SK-N-SH (cell line): ENCODE data around the gene KCNB1.

Source experiments
- NRF1 ChIP-seq: IDR thresholded peaks from 2 replicates; pipeline ENCODE4 v1.6.1; 2012; ENCODE audit warnings: low read depth, mild to moderate bottlenecking, low read length
- RAD21 ChIP-seq: IDR thresholded peaks from 2 replicates; pipeline ENCODE4 v1.6.1; 2012; ENCODE audit warnings: mild to moderate bottlenecking, low read length
- TF ChIP-seq, protein P1 (sequence below): IDR thresholded peaks from 2 replicates; pipeline ENCODE4 v1.6.1; 2012; ENCODE audit warnings: mild to moderate bottlenecking, low read depth, low read length, moderate library complexity
- TF ChIP-seq, protein P2 (sequence below): fragments of 150-350 bp; IDR thresholded peaks from 2 replicates; pipeline ENCODE4 v1.6.1; 2016; ENCODE audit warnings: mild to moderate bottlenecking, low read depth, low read length

DNA sequence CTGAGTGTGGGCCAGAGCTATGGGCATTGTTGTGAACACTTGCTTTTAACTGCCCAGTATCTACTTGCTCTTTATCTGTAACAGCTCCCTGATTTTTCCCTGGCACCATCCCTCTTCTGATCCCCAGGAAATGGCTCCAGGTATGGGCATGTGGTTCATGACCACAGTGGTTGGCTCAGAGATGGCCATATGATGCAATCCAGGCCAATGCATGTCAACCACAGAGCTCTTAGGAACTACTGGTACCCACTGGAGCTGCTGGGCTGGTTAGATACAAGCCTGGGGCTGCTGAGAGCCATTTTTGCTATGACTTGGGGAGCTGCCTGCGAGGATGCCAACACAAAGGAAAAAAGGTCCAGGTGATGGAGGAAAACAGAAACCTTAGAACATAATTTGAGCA, 55.6 kb downstream of the KCNB1 start:
- TF ChIP-seq NRF1 (no peak), RAD21 (no peak)
- TF ChIP-seq, protein P1, sequence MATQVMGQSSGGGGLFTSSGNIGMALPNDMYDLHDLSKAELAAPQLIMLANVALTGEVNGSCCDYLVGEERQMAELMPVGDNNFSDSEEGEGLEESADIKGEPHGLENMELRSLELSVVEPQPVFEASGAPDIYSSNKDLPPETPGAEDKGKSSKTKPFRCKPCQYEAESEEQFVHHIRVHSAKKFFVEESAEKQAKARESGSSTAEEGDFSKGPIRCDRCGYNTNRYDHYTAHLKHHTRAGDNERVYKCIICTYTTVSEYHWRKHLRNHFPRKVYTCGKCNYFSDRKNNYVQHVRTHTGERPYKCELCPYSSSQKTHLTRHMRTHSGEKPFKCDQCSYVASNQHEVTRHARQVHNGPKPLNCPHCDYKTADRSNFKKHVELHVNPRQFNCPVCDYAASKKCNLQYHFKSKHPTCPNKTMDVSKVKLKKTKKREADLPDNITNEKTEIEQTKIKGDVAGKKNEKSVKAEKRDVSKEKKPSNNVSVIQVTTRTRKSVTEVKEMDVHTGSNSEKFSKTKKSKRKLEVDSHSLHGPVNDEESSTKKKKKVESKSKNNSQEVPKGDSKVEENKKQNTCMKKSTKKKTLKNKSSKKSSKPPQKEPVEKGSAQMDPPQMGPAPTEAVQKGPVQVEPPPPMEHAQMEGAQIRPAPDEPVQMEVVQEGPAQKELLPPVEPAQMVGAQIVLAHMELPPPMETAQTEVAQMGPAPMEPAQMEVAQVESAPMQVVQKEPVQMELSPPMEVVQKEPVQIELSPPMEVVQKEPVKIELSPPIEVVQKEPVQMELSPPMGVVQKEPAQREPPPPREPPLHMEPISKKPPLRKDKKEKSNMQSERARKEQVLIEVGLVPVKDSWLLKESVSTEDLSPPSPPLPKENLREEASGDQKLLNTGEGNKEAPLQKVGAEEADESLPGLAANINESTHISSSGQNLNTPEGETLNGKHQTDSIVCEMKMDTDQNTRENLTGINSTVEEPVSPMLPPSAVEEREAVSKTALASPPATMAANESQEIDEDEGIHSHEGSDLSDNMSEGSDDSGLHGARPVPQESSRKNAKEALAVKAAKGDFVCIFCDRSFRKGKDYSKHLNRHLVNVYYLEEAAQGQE, result no peak
- TF ChIP-seq, protein P2, sequence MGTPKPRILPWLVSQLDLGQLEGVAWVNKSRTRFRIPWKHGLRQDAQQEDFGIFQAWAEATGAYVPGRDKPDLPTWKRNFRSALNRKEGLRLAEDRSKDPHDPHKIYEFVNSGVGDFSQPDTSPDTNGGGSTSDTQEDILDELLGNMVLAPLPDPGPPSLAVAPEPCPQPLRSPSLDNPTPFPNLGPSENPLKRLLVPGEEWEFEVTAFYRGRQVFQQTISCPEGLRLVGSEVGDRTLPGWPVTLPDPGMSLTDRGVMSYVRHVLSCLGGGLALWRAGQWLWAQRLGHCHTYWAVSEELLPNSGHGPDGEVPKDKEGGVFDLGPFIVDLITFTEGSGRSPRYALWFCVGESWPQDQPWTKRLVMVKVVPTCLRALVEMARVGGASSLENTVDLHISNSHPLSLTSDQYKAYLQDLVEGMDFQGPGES, result no peak
